GM15510 (cell line): ENCODE measurements around the gene ONECUT1.

Experiments
- POLR2A ChIP-seq: IDR thresholded peaks from 3 replicates; pipeline ENCODE4 v1.6.1; 2011; ENCODE audit warnings: borderline replicate concordance; ENCODE audit not compliant: insufficient read length; ENCODE audit errors: extremely low read depth

The ONECUT1 gene

GRCh38 chr15:52731732-52732470 lies 58.2 kb downstream of the ONECUT1 start:
- TF ChIP-seq POLR2A = no peak

GRCh38 chr15:52731004-52731403 lies 59.1 kb downstream of the ONECUT1 start:
- no peak for TF ChIP-seq POLR2A

- TF ChIP-seq POLR2A = no peak
Measured at GRCh38 chr15:52730594-52730993, 59.5 kb downstream of the ONECUT1 start.

- no peak for TF ChIP-seq POLR2A
Measured at GRCh38 chr15:52730173-52730572, 60.0 kb downstream of the ONECUT1 start.

GRCh38 chr15:52728899-52729298 lies 61.2 kb downstream of the ONECUT1 start:
- TF ChIP-seq POLR2A = no peak

- TF ChIP-seq POLR2A = no peak
Measured at GRCh38 chr15:52727815-52728214, 62.3 kb downstream of the ONECUT1 start.

- TF ChIP-seq POLR2A = no peak
Measured at GRCh38 chr15:52726195-52726594, 63.9 kb downstream of the ONECUT1 start.

- no peak for TF ChIP-seq POLR2A
Measured at GRCh38 chr15:52718551-52718950, 71.6 kb downstream of the ONECUT1 start.

- TF ChIP-seq POLR2A = no peak
Measured at GRCh38 chr15:52717924-52718323, 72.2 kb downstream of the ONECUT1 start.

- TF ChIP-seq POLR2A = no peak
Measured at GRCh38 chr15:52717481-52717880, 72.7 kb downstream of the ONECUT1 start.

GRCh38 chr15:52716536-52716935 lies 73.6 kb downstream of the ONECUT1 start:
- TF ChIP-seq POLR2A = no peak

GRCh38 chr15:52715411-52715810 lies 74.7 kb downstream of the ONECUT1 start:
- TF ChIP-seq POLR2A = no peak

GRCh38 chr15:52714968-52715367 lies 75.2 kb downstream of the ONECUT1 start:
- no peak for TF ChIP-seq POLR2A

GRCh38 chr15:52710708-52711389 lies 79.3 kb downstream of the ONECUT1 start:
- TF ChIP-seq POLR2A = no peak

- TF ChIP-seq POLR2A = no peak
Measured at GRCh38 chr15:52710050-52710707, 80.0 kb downstream of the ONECUT1 start.
